Right ventricle myocardium superior (tissue), 1 donor: ENCODE data around the gene TMEM237. TPM values are rescaled to one million over a fixed set of nuclear protein-coding genes. Genes with fewer than 3 reads are reported as not detected.
A peak's percentile ranks its signal among the peaks of the same experiment; 100 is the strongest.

Source experiments
- ATAC-seq: fragments of 200-7000 bp; cut with Tn5 transposase; one replicate; pipeline ENCODE4 v1.9.1; 2020; ENCODE audit warnings: mild to moderate bottlenecking; ENCODE audit not compliant: poor library complexity
- DNase-seq: peaks from one replicate; pipeline ENCODE4 v3.0.0-alpha.2; 2020
- intact Hi-C: fragments of 100-400 bp; cut with DNase I; formaldehyde crosslinking; loops from one replicate; pipeline ENCODE4 v1.11.2; 2022
- total RNA-seq: library from RNA; stranded (reverse); fragmentation: NEBNext Ultra II Directional; extraction: Animal tissue kit (Norgen Biotek cat#: 25700); gene quantifications from one replicate; pipeline ENCODE4 v1.2.1, GENCODE V29; 2021
- donor health status: DM: no; HTN: yes; CAD: no; lungs with severe emphysema.

TMEM237 gene
- total RNA-seq, 1 donor from 2014 or later = 12.8 TPM

DNA sequence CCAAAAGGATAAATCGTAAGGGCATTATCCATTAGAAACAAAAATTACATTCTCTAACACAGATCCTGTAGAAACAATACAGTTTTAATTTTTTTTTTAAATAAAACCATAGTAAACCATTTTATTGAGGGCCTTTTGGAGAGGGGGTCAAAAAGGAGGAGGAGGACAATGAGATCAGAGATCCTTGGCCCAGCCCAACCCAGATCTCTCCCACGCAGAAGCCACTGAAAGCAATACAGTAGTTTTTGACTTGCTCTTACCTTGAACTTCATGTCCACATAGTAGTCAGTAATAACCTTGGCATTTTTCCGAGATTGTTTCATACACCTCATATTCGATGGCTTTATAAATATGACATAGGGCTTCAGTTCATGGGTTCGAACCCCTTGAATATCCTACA, 4.1 kb upstream of the TMEM237 start:
- DNase-seq (no peak), ATAC-seq (no peak)
- intact Hi-C loops = no loop called here

DNA sequence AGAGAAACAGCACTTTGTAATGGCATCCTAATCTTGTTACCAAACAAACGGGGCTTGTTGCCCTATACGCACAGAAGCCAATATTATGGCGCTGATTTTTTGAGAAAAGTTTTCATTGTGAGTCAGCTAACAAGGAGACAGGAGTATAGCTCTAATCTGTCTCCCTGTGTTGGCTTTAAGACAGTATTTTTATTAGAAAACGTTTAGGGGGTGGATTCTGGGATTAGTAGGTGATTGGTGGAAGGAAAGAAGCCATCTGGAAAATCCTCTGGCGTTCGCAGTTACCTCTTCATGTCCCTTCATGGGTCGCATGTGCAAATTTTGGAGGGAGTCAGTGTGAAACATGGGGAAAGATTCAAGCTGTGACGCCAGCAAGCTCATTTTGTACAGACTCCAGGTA, 698 bp upstream of the TMEM237 start:
- ATAC-seq = no peak
- intact Hi-C loops = no loop called here
- DNase-seq = no peak

DNA sequence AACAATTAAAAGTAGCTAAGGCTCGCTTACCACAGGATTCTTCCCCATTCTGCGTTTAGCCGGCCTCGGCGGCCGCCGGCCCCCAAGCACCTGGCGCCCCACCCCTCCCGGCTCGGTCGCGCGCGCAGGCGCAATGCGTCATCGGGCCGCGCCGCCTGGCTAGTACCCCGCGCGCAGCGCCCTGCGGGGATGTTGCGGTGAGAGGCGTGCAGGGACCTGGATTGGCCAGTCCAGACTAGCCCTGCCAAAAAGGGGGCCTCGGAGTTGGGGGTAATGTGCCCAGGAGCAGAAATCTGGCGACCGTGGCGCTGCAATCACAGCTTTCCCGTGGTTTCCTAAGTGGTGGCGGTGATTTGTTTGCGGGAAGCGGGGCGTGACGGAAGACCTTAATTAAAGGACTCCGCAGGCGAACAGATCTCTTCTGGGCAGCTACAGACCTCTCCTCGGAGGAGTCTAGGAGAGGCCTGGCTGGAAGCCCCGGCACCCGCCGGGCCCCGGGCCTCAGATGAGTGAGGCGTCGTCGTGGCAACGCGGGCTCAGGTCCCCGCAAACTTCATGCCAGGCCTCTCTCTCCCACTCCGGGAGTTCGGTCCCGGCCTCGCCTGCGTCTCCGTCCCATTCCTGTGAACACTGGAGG, 606 bp downstream of the TMEM237 start:
- DNase-seq (peak; percentile 90), ATAC-seq (peak; percentile 96)
- intact Hi-C loops = no loop called here

DNA sequence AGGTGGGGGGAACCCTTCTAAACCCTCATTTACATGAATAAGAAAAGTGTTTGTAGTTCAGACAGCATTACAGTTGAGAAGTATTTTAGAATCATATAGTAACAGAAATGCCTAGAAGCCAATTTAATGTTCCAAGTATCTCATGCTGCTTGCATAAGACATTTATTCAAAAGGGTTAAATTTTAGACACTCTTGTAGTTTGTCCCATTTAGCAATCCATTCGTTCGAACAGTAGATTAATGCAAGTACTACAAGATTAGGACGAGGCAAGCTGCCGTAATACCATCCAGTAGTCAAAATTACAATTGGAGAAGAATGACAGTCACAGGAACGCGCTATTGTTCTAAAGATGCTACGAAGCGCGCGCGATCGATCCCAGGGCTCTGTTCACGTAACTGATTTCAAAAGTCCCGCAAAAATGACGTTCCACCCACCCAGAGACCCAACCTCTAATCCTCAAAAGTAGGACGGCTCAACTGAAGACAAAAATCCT, 1.2 kb downstream of the TMEM237 start:
- intact Hi-C loops = no loop called here
- ATAC-seq = peak; percentile 40

DNA sequence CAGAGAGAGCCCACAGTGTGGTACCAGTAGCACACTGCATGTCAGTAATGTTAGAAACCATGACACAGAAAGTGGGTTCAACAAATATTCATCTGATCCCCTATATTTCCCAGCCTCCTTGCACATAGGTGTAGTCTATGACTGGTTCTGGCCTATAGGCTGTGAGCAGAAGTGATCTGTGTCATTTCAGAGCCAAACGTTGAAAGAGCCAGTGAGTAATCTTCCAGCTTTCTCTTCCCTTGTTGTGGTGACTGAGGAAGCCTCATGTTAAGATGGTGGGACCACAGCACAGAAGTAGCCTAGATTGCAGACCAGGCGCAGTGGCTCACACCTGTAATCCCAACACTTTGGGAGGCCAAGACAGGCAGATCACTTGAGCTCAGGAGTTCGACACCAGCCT, 4.1 kb downstream of the TMEM237 start:
- ATAC-seq (no peak), DNase-seq (no peak)
- intact Hi-C loops = no loop called here

More for the DNA sequence above, 1.2 kb downstream of the TMEM237 start:
- DNase-seq = no peak

DNA sequence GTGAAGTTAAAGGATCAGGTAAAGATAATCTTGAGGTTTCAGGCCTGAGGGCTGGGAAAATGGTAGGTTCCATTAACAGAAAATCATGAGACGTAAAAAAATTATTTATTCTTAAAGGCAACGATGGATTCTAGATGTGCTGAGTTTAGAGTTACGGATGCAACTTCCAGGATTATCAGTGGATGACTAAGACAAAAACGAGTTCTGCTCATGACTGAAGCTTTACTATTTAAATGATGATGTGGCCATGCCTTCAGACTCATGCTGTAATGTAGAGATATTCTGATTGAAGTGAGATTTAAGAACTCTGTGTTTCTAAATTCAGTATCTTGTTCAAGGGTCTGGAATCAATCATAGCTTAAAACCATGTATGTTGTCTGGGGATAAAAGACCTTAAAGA, 5.0 kb downstream of the TMEM237 start:
- DNase-seq (no peak), ATAC-seq (no peak)
- intact Hi-C loops = no loop called here

DNA sequence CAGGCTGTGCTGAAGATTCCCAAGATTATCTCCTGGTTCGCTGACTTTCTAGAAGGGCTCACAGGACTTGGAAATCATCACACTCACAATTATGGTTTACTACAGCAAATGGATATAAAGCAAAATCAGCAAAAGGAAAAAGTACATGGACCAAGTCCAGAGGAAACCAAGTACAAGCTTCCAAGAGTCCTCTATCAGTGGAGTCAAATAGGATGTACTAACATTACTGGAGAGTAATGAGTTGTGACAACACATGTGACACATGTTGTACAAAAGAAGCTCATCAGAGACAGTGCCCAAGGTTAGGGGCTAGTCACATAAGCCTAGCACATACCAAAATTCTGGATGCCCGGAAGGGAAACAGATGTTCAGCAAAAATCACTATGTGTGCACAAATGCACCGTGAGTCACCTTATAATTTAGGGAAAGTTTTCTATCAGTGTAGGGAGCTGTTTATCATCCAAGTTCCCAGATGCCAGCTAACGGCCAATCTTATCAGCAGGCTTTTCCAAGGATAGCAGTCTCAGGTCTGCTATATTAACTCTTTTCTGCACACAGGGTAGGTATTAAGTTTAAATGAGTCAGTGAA, 9.5 kb downstream of the TMEM237 start:
- DNase-seq (no peak), ATAC-seq (no peak)
- intact Hi-C loops = no loop called here

DNA sequence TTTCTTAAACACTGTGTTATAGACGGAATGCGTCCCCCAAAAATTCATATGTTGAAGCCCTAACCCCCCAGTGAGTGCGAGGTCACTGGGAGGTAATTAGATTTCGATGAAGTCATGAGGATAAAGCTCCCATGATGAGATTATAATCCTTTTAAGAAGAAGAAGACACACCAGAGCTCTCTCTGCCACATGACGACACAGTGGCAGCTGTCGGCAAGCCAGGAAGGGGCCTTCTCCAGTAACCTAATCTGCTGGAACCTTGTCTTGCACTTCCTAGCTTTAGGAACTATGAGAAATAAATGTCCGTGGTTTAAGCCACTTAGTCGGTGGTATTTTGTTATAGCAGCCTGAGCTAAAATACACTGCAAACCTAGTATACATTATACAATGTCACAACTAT, 12.3 kb downstream of the TMEM237 start:
- ATAC-seq (no peak), DNase-seq (no peak)
- intact Hi-C loops = no loop called here

DNA sequence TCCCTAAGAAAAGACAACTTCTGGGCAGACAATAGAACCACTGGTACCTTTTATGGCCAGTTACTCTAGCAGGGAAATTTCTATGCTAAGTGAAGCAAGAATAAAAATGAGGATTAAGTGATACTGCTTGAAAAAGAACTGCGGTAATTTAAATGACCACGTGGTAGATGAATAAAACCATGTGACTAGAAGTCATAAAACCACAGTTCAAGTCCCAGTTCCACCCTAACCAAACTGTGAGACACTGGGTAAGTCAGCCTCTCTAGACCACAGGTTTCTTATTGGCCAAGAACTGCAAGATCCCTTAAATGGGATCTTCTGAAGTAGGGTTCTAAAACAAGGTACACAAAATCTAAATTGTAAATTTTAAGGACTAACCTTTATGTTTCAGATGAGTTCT, 12.7 kb downstream of the TMEM237 start:
- no peak for ATAC-seq
- no peak for DNase-seq
- intact Hi-C loops = no loop called here

DNA sequence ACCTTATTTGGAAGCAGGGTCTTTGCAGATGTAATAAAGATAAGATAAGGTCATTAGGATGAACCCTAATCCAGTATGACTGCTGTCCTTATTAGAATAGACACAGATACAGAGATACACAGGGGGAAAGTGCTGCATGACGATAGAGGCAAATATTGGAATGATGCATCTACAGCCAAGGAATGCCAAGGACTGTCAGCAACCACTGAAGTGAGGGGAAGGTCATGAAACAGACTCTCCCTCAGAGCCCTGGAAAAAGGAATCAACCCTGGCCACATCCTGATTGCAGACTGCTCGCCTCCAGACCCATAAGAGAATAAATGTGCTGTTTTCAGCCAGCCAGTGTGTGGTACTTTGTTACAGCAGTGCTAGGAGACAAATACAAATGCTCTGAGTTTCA, 14.8 kb downstream of the TMEM237 start:
- intact Hi-C loops = no loop called here
- ATAC-seq (peak; percentile 15), DNase-seq (no peak)

DNA sequence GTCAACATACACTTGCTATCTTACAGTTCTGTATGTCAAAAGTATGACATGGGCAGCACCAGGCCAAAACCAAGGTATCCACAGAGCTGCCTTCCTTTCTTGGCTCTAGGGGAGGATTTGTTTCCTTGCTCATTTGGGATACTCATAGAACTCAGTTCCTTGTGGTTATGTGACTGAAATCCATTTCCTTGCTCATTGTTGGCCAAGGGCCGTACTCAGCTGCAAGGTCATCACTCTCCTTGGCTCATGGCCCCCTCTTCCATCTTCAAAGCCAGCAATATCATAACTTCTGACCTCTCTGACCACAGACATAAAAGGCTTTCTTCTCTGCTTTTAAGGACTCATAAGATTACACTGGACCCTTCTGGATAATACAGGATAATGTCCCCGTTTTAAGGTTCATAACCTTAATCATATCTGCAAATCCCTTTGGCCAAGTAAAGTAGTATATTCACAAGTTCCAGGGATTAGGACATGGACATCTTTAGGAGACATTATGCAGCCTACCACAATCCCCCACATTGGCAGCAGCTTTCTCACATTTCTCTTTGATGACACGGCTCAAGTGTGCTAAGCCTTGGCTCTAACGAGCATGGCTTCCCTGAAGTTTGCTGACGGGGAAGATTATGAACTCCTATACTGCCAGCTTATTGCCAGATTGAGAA, 20.9 kb downstream of the TMEM237 start:
- intact Hi-C loops = no loop called here
- ATAC-seq = no peak
- DNase-seq = no peak

DNA sequence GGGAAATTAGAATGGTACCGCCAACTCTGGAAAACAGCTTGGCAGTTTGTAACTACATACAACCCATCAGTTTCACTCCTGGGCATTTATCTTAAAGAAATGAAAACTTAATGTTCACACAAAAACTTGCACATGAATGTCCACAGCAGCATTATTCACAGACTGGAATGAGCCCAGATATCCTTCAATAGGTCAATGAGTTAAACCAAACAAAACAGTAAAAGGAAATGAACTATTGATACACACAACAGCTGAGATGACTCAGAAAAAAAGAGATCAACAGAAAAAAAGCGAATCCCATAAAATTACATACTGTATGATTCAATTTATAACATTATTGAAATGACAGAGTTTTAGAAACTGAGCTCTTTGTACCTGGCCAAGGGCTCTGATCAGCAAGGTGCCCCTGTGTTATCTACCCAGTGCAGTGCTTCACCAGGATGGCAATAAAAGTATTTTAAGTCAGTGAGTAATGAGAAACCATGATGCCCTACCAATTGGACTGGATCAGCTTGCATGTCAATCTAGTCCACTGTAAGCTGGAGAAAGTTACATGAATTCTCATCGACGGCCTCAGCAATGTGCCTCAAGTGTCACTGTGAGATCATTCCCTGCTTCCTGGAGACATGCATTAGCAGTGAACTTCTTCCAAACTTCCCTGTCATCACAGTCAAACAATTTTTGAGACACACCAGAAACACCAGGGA, 21.9 kb downstream of the TMEM237 start:
- intact Hi-C loops = no loop called here
- ATAC-seq (no peak), DNase-seq (no peak)

DNA sequence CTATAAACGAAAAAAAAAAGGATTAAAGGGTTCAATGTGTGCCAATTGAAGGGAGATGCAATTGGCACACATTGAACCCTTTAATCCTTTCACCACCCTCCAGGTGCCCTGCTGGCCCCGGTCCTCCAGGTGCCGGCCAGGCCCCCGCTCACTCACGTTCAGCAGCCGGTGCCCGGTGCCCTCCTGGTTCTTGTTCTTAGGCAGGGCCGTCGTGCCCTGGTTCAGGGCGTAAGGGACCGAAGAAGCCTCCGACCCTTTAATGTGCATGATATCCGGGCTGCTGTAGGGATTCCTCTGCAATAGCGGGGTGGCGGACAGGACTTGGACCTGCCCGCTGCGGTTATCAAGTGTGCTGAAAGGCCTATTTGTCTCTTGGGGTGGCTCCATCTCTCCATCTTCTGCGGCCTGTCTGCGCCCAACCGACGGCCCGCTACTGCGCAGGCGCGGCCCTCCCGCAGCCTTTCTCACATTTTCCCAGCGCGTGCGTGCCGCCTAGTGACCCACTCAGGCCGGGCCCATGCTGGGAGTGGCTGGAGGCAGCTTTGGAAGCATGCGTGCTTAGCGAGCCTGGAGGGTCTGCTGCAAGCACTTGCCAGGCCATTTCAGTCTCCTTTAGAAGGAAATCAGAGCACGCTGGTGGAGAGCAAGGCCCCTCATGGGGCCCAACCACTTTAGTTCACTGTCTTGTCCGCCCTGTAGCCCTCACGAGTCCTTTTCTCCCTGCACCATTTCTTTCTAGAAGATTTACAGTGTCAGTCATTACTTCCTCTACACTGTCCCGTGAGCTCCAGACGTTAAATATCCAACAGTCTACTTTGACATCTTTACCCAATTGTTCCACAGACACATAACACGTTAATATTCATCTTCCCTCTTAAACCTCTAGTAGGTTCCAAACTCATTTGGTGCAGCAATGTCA, 24.3 kb downstream of the TMEM237 start:
- ATAC-seq (peak; percentile 98), DNase-seq (peak; percentile 90)
- intact Hi-C loops = no loop called here

DNA sequence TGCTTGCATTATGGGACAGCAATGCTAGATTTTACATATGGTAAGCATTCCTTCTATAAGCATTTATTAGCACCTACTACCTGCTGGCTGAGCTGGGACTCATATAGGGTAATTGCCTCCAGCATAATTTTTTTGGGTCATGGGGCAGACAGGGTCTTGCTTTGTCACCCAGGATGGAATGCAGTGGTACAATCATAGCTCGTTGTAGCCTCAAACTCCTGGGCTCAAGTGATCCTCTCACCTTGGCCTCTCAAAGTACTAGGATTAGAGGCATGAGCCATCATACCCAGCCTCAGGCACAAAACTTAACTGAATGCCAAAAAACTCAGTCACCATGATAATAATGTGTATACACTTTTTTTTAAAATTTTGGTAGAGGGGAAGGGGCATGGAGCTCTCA, 35.3 kb downstream of the TMEM237 start:
- intact Hi-C loops = no loop called here
- no peak for DNase-seq
- ATAC-seq = no peak

DNA sequence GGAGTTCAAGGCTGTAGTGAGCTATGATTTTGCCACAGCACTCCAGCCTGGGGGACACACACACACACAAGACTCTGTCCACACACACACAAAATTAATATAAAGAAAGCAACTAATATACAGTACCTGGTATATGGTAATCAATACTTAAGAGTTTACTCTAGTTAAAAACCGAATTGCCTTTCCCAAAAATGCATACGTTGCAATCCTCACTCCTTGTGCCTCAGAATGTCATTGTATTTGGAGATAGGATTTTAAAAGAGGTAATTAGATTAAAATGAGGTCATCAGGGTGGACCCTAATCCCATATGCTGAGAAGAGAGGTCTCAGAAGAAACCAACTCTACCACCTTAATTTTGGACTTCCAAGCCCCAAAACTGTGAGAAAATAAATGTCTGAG, 35.7 kb downstream of the TMEM237 start:
- intact Hi-C loops = no loop called here
- ATAC-seq (no peak), DNase-seq (no peak)

DNA sequence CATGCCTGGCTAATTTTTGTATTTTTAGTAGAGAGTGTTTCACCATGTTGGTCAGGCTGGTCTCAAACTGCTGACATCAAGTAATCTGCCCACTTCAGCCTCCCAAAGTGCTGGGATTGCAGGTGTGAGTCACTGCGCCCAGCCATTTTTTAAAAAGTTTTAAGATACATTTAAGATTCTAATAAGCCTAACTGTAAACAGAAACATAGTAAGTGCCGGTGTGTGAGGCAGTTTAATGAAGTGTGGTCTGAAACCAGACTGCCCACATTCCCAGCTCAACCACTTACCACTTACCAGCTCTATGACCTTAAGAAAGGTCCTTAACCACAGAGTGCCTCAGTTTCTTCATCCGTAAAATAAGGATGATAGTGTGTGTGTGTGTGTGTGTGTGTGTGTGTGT, 42.4 kb downstream of the TMEM237 start:
- ATAC-seq = no peak
- intact Hi-C loops = no loop called here
- DNase-seq = no peak

DNA sequence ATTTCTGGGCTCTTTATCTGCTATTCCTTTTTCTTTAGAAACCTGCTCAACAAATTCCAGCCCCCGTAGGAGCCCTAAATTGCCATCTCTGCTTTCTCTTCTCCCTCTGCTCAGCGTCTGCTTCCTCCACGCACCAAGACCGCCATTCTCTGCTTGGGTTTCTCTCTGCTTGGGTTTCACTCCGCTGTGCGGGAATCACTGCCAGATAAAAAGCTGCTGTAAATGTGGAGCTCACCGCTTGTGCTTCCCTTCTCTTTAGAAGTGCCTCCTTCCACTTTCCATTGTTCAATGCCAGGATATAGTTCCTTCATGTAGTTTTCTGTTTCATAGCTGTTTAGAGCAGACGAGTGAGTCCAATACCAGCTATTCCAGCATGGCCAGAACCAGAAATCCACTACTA, 45.9 kb downstream of the TMEM237 start:
- DNase-seq (no peak), ATAC-seq (no peak)
- intact Hi-C loops = no loop called here

DNA sequence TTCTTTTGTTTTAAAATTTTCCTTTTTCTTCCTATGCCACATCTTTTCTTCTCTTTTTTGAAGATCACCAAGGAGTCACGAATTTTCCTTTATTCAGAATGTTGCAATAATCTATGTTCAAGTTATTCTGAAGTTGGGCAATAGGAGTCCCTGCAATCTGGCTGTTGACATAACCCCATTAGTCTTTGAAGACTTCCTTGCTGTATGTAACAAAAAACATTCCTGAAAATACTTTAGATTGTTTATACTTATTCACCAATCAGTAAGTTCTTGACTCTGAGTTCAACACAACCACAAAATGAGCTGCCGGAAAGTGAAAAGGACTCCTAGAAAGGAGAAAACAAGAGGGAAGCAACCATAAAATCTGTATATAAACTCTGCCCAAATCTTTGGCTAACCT, 62.8 kb downstream of the TMEM237 start:
- intact Hi-C loops = no loop called here
- no peak for ATAC-seq

DNA sequence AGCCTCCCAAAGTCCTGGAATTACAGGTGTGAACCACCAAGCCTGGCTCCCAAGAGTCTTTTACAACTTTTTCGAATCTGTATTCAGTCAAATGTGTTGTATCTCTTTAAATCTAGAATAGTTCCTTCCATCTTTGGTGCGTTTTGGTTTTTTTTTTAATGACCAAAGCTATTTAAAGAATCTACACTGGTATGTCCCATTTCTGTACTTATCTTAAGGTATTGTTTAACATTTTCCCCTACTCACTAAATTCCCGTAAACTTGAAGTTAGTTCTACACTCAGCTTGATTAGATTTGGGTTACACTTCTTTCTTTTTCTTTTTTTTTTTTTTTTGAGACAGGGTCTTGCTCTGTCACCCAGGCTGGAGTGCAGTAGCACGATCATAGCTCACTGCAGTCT, 63.8 kb downstream of the TMEM237 start:
- ATAC-seq = no peak
- DNase-seq = no peak
- intact Hi-C loops = no loop called here

More for the DNA sequence above, 62.8 kb downstream of the TMEM237 start:
- no peak for DNase-seq
